SU-DHL-6 (cell line): Measurements from ENCODE around the gene MARCHF10.

ENCODE experiments used
- CTCF ChIP-seq: fragments of 200-600 bp; sonication (generic); IDR thresholded peaks from one replicate; pipeline ENCODE4 v1.5.1; 2017; ENCODE audit warnings: antibody characterized with exemption, mild to moderate bottlenecking, low read length, moderate library complexity; ENCODE audit not compliant: insufficient read depth, poor library complexity, severe bottlenecking
- EZH2phosphoT487 ChIP-seq: fragments of 200-600 bp; sonication (generic), shearing (Covaris generic); conservative IDR thresholded peaks from 2 replicates; pipeline ENCODE4 v1.6.1; 2018; ENCODE audit warnings: mild to moderate bottlenecking, antibody characterized with exemption, low read length, moderate library complexity, mixed read lengths

GRCh38 chr17:62760059-62760944 lies 47.8 kb downstream of the MARCHF10 start:
- no peak for TF ChIP-seq CTCF
- no peak for TF ChIP-seq EZH2phosphoT487
